T1000 (cell line): Measurements from ENCODE around the gene RFC5.
"Not testable (repeated sequence)": the region's sequence is repeated elsewhere in the genome, so short reads cannot be mapped to it uniquely, and the experiment has no call there.

ENCODE experiments used
- DNase-seq: peaks from one replicate; lab custom pipeline; 2025; ENCODE audit warnings: mixed read lengths; lab: John Stamatoyannopoulos, UW

The RFC5 gene

DNA sequence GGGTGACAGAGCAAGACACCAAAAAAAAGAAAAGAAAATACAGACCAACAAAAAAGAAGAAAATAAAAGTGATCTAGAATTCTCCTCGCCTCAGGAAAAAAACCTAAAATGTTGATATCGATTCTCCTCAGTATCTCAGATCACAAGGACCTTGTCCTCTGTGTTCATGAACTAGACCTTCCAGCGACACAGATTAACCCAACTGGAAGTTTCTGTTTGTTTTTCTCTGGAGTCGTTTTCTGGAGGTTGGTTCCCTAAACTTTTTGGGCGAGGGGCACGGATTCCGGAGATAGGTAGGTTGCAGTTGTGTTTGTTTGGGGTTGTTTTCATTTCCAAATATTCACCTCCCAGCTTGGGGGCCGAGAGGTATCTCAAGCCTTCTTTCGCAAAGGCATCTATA, 559 bp upstream of the RFC5 start:
- DNase-seq, result no peak

DNA sequence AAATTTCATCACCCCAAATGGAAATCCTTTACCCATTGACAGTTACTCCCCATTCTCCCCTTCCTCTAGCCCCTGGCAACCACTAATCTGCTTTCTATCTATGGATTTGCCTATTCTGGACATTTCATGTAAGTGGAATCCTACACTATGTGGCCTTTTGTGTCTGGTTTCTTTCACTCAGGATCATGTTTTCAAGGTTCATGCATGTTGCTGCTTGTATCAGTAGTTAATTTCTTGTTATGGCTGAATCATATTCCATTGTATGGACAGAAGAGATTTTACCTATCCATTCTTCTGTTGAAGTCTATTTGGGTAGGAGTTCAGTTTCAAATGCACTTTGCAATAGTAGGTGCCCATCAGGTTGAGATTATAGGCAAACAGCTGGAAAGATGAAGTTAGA, 1.4 kb downstream of the RFC5 start:
- DNase-seq, result no peak

DNA sequence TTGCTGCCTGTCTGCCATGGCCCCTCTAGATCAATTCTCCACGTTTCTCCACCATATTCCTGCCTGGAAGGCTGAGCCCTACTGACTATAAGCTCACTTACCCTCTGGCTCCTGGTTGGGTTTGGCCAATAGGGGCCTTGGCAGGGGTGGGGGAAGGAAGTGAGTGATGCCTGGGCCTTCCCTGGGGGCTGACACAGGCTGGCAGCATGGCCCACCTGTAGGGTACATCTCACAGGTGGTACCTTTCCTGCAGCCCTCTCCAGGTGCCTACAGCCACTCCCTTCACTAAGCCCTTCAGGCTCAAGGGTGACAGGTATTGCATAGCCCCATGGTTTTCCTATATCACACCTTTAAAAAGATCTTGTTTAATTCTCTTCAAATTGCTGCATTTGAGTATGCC, 3.5 kb downstream of the RFC5 start:
- DNase-seq, result no peak

DNA sequence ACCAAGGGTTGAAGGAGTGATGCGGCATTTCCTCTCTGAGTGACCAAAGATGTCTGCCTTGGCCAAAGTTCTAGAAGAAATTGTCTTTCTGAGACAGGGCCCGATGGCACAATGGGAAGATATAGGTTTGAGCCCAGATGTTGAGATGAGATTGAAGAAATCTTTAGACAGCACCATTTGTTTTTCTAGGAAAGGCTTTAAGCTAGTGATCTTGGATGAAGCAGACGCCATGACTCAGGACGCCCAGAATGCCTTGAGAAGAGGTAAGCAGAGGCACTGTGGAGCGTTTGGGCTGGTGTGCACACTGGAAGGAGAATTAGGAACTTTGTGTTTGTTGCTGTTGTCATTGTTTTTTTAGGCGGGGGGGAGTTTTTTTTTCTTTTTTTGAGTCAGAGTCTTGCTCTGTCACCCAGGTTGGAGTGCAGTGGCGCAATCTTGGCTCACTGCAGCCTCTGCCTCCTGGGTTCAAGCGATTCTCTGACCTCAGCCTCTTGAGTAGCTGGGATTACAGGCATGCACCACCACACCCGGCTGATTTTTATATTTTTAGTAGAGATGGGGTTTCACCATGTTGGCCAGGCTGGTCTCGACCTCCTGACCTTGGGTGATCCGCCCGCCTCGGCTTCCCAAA, 5.7 kb downstream of the RFC5 start:
- DNase-seq, result not testable (repeated sequence)

DNA sequence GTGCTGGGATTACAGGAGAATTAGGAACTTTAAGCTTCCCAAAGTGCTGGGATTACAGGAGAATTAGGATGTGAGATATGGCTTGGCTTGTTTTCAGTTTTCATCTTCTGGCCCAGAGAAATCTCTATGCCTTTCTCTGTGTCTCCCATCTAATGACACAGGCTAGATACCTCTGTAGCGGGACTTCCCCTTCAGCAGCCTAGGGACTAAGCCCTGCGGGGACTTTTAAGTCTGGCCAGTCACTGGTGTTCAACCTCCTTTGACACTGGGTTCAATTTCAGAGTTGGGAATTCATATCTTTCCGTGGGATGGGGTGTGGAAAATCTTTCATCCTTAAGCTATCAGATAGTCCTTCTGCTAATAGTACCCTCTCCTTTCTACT, 6.2 kb downstream of the RFC5 start:
- DNase-seq, result no peak

DNA sequence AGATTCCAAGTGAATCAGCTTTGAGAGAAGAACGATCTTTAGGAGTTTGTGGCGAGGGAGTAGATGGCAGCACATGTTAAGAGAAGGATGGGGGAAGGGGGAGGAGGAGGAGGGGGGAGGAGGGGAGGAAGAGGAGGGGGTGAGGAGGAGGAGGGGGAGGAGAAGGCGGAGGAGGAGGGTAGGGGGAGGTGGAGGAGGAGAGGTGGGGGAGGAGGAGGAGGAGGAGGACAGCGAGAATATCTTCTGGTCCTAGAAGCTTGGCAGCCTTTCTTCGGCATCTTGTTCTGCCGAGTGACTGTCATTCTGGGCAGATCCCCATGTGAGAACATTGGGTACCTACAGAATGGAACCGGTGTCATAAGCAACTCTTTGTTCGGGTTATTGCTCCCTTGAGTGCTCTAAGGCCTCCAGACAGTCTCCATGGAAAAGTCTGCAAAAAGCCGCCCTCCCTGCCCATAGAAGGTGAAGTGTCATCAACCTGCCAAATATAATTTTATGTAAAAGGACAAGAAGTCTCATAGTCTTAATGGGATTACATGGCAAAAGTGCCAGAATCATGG, 6.9 kb downstream of the RFC5 start:
- no peak for DNase-seq

DNA sequence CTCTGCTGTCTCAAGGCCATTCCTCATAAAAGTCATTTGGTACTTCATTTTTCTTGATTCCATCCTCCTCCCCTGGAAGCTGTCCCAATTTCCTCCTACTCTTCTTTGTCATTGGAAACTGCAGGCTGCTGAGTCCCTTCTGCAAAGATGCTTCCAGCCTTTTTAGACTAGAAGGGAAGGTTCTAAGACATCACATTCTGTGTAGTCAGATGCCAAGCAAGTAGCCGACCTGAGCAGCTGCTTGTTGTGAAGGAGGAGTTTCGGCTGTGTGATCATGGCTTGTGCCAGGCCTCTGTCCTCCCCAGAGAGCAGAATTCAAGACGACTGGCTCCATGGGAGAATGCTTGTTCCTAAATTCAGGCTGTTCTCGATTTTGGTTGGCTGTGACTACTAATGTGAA, 8.7 kb downstream of the RFC5 start:
- no peak for DNase-seq

DNA sequence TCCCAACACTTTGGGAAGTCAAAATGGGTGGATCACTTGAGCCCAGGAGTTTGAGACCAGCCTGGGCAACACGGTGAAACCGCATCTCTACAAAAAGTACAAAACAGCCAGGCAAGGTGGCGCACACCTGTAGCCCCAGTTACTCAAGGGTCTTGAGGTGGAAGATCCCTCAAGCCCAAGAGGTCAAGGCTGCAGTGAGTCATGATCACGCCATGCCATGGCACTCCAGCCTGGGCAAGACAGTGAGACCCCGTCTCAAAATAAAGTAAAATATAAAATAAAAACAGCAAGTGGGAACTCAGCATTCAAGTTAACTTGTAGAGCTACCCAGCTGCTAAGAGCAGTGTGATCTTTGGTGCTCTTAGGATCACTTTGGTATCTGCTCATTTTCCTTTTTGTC, 12.7 kb downstream of the RFC5 start:
- DNase-seq, result no peak

DNA sequence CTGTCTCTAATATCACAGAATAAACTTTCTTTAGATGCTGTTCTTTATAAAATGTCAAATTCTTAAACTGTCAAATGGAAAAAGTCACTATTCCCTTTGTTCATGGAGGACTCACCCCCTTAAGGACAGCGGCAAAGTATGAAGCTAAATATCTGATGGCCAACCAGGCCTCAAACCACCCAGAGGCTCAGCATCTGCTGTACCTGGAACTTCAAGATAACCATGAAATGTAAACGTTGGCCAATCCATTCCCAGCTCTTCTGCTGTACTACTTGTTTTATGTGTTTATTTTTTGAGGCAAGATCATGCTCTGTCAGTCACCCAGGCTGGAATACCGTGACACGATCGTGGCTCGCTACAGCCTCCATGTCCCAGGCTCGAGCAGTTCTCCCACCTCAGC, 15.7 kb downstream of the RFC5 start:
- no peak for DNase-seq

DNA sequence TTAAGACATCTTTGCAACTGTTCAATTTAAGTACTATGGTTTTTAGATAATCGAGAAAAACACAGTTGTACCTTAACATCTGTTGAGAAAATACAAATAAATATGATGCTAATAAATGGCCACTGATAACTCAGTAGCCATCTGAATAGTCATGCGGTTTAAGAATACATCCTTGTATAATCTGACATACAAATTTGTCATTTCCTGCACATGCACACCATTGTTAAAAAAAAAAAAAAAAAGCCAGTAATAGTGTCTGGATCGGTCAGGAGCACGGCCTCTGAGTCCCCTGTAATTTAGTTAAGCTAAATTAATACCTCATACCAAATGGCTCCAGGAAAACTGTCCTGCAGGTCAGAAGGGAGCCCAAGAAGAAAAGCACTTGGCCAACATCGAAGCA, 16.8 kb downstream of the RFC5 start:
- DNase-seq, result no peak

DNA sequence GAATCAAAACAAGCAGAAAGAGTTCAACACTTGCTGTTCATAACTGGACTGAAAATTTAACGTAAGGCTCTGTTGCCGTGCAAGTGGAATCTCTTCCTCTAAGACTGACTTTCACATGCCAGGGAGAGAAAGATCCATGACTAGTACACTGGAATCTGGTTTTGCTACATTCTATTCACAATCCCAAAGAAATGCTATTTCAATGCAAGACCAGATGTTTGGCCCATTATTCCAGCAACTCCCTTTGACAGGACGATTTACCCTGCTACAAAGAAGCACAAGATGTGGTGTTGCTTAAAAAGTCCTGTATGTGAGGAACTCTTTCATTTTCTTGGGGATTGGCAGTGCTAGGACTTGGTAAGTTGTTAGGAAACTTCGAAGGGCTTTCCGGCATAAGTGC, 17.4 kb downstream of the RFC5 start:
- no peak for DNase-seq

DNA sequence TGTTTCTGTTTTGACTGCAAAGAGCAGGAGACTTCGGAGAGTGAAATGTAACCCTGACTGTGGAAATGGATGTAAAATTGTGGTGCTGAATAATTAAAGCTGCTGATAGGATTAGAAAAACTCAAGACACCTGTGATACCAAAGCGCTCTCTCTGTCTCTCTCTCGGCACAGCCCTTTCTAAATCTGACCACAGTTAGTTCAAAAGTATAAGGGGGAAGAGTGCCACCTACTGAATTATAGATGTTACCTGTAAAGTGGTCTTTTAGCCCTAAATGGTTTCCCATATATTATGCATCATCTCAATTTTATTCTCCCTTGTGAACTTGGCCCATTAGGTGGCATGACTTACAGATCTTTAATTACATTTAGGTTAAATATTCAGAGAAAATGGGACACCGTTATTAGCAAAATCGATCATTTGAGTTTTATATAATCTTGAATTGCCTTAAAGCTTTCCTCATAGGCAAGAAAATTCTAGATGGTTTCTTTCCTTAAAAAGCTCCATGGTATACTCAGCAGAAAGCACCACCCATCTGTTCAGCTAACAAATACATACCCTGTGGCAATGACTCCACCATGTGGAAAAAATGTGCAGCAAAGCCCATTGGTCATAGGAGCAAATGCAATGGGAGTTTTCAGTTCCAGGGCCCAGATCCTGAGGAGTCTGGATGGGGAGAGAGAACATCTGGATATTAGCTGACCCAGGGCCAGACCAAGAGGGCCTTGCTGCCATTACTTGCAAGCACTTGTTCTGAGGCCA, 18.1 kb downstream of the RFC5 start:
- no peak for DNase-seq

DNA sequence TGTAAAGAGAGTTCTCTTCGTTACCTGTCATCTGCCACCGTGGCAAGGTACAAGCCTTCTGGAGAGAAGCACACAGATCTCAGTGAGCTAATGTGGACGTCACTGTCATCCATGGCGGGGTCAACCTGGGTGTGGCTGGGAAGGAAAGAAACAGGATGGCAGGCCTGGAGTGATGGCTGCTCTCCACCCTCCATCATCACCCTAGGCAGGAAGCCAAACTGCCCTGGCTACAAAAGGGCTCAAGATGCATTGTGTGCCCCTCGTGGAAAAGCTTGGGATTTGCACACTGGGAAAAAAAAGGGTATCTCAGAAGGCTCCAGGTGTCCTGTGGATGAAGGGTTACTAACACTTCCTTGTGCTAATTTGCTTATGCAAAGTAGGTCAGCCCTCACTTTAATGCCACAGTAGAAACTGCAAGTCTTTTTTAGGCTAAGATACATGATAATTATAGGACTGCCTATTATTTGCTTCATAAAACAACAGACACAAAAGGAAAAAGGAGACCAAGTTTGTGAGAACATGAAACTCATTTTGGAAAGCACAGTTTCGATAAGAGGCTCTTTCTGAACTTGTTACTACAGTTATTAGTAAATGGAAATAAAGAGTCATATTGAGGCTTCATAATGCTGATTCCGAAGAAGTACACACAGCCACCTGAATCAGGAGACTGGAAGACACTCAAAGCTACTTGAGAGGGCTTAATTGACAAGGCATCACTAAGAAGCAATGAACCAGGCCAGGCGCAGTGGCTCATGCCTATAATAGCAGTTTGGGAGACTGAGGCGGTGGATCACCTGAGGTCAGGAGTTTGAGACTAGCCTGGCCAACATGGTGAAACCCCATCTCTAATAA, 18.9 kb downstream of the RFC5 start:
- DNase-seq, result no peak

DNA sequence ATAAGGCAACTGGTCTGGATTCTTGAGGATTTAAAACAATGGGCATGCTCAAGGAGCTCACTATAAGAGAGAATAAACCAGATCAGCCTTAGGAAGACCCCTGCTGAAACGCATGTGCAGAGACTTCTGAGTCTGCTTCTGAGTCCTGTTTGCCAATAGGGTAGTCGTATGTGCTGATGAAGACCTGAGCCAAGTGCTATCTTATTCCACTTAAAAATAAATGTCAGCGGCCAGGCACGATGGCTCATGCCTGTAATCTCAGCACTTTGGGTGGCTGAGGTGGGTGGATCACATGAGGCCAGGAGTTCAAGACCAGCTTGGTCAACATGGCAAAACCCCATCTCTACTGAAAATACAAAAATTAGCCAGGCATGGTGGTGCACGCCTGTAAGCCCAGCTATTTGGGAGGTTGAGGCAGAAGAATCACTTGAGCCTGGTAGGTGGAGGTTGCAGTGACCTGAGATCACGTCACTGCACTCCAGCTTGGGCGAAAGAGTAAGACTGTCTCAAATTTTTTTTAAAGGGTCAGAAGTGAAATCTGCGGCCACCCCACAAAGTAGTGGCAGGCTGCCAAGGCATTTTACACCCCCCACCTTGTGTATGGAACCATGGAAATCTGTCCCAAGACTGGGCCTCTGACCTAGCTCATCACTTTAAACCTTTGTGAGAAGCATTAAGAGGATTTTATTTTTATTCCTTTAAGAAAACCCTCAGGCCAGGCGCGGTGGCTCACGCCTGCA, 20.3 kb downstream of the RFC5 start:
- no peak for DNase-seq

DNA sequence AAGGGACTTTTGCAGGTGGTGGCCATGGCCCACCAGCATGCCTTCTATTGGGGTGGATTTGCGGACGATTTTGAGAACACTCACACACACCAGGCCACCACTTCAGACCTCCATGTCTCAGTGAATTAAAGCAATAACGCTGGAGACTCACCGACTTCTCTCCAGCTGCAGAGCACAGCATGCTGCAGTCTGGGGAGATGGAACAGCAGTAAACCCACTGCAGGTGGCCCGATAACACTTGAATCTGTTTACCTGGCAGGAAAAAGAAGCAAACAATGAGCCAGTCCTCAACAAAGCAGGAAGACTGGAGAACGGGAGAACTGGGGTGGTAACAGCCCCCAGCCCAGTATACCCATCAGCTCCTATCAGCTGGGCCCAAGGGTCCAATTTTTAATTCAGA, 21.6 kb downstream of the RFC5 start:
- DNase-seq, result no peak

DNA sequence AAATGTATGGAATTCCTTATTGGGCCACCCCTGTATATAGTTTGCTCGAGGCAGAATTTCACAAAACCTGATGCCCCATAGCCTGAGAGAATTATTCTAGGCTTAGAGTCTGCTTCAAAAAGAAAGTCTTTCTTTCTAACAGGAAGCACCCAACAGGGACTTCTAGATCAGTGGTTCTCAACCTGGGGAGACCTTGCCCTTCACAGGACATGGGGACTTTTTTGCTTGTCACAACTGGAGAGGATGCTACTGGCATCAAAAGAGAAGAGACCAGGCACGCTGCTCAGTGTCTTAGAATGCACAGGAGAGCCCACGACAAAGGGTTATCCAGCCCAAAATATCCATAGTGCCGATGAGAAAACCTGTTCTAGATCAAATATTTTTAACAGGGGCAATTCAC, 25.6 kb downstream of the RFC5 start:
- no peak for DNase-seq

DNA sequence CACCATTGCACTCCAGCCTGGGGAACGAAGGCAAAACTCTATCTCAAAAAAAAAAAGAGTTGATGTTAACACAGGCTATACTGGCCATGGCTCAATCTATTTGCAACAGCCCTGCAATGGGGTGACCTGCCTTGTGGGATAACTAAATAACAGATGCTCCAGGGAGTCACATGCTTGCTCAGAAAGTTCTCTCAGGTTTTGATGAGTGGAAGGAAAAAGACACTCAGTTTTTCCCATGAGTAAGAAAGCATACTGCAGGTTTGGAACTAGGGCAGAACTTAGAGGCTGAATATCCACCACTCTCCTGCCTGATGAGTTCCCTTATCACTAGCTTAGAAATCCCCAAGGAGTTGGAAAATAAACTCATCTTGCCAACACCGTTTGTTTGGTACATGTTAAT, 27.6 kb downstream of the RFC5 start:
- no peak for DNase-seq

DNA sequence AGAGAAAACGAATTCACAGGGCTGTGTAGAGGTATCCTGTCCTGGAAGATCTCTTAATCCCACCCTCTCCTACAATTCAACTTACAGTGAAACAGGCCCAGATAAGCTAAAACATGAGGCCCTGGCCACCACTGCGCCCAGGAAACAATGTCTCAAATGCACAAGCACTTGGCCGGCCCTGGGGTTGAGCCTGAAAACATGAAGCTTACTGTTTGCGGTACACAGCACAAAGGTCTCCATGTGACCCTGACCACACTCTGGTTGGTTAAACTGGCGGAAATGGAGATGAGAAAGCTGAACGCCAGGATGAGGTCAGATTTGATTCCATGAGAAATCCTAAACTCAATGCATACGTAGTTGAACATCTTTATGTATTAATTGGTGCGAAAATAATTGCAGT, 28.1 kb downstream of the RFC5 start:
- no peak for DNase-seq

DNA sequence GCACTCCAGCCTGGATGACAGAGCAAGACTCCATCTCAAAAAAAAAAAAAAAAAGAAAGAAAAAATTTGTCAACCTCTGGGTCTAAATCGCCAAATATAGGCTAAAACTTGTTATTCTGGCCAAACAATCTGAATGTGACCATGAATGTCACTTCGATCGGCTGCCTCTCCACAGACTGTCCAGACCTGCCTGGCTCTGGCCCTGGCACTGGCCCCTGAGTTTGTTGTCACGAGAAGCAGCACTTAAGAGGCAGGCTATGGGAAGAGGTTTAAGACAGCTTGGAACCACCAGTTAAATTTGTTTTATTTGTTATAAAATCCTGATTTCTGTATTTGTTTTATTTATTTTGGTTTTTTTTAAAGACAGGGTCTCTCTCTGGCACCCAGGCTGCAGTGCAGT, 29.9 kb downstream of the RFC5 start:
- DNase-seq, result no peak

DNA sequence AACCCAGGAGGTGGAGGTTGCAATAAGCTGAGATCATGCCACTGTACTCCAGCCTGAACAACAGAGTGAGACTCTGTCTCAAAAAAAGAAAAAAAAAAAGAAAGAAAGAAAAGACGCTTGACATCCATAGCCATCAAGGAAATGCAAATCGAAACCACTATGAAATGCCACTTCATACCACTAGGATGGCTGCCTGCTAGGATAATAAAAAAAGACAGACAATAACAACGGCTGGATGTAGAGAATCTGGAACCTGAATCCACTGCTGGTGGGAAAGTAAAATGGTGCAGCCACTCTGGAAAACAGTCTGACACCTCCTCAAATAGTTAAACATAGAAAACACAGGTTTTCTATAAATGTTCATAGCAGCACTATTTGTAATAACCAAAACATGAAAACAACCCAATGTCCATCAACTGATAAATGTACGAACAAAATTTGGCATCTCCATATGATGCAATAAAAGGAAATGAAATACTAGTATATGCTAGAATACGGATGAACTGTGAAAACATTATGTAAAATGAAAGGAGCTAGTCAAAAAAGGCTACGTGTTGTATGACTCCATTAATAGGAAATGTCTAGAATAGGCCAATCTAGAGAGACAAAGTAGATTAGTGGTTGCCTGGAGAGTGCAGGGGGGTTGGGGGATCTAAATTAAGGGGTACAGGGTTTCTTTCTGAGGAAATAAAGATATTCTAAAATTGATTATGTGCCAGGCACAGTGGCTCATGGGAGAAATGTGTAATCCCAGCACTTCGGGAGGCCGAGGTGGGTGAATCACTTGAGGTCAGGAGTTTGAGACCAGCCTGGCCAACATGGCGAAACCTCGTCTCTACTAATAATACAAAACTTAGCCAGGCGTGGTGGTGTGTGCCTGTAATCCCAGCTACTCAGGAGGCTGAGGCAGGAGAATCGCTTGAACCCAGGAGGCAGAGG, 34.7 kb downstream of the RFC5 start:
- DNase-seq, result no peak
